Stimulated activated CD4-positive, alpha-beta T cell treated with anti-CD3 and anti-CD28 coated beads, Interleukin-15, amount 100 ng/mL, for 48 hours (primary cell): Measurements from ENCODE around the gene DOCK1.

Experiments
- DNase-seq, 2 donors: peaks; one replicate each; pipeline ENCODE4 v3.0.0-alpha.2; 2020; ENCODE audit warnings: low read depth in 2 of 2

DOCK1 gene

DNA sequence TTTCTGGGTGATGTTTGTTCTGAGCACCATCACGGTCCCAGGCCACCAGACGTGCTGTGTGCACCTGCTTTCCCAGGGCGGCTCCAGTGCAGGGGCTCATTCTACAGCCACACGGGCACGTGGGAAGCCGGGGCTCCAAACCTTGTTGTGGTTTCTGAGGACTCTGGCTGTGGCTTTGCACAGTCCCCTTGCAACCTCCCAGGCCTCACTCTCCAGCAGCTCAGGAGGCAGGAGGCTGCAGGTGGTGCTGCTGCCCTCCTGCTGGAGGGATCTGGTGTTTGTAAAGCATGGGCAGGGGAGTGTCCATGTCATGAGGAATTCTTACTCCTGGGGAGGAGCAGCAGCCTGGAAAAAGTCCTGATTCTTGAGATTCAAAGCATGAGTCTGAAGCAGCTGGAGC lies 236.9 kb downstream of the DOCK1 start:
- DNase-seq = no peak

DNA sequence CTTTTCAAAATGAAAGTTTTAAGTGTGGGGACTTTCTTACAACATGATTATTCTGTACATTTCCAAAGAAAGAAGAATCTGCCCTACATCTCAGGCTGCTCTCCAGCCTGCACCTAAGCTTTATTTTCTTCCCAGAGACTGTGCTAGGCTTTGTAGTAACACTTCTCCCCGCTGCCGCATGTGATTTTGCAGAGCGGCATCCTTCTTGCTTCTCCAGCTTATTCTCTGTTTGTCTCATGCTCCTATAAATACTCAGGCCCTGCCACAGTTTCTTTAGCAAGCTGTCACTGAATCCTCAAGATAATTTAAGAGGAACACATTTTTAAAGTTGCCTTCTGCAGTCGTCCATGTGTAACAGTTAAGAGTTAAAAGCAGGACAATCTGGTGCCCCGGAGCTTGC lies 237.6 kb downstream of the DOCK1 start:
- no peak for DNase-seq

DNA sequence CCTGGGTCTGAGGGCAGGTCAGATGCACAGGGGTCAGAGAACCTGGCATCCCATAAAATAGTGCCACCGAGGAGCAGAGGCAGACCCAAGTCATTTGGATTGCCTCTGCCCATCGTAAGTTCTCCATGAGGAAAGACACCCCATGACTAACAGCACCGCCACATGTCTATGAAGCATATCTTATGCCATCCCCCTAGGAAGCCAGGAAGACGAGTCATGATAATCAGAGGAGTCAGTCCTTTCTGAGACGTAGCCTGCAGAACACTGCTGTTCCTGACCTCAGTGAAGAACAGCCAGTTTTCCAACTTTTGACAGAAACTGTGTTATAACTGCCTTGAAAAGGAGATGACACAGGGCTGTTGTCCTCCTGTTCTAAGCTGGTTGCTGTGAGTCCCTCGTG lies 239.9 kb downstream of the DOCK1 start:
- DNase-seq = no peak

DNA sequence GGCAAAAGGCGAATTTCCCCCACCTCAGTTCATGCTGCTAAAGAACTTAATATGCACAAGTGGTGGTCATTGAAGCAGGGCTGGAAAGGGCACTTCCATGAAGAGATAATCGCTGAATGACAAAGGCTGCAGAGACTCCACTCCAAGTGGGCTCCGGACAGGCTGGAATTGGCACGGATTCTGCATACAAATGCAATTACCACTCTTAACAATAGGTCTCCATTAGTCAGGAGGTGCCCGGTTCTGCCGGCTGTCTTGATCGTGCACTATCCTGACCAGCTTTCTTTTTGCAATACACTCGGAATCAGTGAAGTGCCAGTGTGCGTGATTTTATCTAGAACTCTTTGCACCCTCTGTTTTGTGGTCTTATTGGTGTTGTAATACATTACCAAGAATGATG lies 241.4 kb downstream of the DOCK1 start:
- no peak for DNase-seq

DNA sequence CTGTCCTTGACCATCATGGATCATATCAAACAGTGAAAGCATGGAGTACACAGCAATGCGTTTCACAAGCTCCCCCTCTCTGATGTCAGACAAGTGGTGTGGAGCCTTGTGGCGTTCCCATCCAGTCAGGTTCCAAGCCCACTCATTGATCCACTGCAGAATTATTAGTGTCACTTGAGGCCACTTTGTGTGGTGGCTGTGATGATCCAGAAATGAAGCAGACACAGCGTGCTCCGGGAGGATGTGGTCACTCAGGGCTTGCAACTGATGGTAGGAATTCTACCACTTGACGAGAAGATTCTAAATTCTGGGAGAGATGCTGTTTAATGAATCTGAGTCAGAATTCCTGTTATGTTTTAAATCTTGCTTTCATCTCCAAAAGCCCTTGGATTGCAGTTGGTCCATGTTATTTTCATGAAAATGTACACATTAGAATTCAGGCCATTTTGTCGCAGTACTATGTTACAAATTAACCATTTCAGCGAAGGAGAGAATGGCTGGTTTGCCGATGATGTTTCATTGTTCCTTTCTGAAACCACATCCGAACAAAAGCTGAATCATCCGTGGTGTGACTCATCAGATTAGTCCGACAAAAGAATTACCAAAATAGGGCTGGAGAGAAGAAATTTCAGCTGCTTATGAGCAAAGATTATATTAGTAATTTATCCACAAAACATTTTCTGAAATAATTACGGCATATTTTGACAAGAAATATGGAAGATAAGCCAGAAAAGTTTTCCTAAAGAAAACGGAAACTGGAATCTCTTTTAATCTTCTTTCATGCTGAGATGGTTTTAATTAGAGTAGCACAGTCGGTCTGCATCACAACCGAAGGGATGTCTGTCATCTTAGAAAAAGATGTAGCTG lies 243.1 kb downstream of the DOCK1 start:
- DNase-seq = no peak

DNA sequence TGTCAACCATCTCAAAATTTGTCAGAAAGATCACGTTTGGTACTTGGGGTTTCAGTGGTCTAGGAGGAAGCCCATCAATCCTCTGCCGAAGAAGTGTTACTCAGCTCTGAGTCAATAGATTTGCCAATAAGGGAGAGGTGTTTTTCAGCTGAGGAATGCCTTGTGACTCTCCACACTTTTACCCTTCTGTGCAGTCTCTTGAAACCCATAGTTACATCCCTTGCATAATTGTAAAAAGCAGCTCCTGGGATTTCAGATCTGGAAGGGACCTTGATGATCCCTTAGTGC lies 243.6 kb downstream of the DOCK1 start:
- DNase-seq = no peak

DNA sequence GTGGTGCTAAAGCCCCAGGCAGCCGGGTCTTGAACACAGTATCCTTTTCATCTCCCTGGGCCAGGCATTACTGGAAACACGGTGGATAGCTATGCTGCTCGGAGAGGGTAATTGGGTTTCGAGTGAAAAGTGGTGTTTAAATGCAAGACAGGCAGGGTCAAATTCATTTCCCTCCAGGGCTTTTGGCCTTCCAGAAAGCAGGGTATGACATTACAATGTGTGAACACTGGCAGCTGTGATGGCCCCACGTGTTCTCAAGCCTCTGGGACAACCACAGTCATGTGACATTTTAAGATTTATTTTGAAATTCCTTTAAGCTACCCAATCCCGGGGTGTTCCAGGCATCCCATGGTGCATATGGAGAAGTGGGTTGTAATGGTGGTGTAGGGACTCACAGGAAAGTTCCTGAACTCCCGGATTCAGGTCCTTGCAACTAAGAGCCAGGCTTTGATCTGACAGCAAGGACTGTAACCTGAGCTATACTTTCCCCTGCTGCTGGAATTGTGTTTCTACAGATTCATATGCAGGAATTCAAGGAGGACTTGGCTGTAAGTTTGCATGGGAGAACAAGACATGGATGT lies 244.4 kb downstream of the DOCK1 start:
- DNase-seq = no peak

DNA sequence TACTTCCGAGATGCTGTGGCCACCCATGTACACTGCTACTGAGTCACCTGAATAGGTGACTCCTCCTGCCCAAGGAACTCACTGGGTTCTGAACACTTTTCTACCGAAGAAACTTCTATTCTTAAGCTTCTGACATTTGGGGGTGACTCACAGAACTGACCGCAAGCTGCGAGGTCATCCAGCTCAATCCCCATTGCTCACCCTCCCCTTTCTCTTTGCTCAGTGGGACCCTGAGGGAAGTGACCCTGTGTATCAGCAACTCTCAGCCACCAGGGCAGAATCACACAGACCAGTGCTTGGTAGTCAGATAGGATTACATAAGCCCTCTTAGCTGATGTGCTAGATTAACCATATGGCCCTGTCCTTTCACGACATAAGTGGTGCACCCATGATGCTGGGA lies 244.9 kb downstream of the DOCK1 start:
- DNase-seq = no peak

DNA sequence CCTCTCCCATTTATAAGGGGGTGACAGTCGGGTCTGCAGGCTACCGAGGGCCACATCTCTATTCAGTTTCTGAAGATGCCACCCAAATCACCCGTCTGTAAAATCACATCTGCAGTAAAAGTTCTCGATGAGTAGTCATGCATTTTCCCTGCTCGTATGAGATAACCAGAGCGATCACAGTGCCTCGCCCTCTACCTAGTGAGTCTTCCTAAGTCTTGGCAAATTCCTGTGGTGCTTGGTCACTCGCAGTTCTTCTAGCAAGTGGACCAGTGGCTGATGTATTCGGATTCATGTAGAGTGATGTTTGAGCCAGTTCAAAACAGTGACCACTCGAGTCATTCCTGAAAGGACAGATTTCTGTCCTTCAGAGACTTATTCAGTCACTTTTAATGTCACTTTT lies 246.3 kb downstream of the DOCK1 start:
- no peak for DNase-seq

DNA sequence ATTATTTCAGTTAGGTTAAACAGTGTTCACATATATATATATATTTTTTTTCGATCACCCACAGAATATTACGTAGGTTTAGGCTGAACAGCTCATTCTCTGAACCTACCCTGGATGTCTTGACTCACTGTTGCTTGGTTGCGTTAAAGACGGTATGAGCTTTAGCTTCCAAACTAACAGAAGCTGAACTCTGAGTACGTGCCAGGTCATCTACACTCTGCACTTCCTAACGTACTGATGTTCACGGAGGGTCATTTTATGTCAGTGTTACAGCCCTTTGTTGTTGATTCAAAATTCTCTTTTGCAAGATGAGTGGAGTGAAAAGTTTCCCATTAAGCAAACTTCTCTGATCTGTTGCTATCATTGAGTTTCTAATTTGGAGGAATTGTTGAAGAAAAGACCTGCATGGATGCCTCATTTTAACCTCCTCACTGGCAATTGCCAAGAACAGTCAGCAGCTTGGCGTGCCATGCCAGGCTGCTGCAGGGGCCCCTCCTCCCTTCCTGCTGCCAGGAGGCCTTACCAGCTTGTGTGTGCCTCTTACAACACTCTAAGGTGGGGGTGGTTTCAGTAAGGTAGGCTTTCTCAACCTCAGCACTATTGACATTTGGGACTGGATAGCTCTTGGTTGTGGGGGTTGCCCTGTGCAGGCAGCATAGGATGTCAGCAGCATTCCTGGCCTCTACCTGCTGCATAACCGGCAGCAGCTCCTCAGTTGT lies 246.9 kb downstream of the DOCK1 start:
- DNase-seq = no peak

DNA sequence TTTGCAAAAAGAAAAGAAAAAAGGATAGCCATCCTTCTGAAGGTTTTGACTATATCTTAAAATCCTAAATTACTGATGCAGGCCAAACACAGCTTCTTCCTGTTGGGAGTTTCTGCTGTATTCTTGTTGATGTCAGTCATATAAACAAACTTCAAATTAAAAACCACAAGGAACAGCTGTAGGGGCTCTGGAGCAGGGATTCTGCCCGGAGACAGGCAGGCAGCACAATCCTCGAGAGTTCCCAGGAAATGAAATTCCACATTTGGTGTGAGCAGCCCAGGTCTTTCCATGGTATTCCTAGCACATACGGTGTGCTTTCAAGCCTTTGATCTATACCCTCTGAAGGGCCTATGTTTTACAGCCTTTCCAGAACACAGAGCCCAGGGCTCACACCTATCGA lies 248.0 kb downstream of the DOCK1 start:
- no peak for DNase-seq

DNA sequence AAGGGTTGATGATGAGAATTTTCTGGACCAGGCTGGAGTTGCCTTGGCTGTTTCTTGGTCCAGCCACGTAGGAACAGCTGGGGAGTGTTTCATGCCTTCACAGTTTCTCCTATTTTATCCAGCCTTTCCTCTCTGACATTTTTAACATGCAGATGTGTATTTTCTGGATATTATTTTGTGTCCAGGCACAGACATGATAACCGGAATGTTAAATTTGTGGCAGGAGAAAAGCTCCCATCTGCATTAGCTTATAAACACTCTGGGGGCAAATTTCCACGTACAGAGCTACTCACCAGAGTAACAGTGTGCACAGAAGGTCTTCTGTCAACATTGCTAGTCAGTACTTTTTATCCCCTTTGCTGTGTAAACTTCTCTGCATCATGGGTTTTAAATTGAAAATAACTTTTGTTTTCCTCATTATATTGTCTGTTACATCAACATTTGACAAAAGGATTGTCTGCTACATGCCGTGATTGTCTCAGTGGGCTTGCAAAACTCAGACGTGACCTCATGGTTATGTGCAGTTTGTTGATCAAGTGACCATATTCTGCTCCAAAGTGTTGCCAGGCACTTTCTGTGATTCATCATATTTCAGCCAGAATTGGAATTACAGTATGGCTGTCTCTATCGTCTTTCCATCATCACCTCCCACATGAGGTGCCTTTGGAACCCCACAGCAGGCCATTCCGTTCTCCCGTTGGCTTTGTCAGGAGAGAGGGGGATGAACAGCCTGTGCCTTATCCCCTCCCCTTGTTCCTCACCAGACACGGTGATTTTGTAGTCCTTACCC lies 249.8 kb downstream of the DOCK1 start:
- DNase-seq = no peak

DNA sequence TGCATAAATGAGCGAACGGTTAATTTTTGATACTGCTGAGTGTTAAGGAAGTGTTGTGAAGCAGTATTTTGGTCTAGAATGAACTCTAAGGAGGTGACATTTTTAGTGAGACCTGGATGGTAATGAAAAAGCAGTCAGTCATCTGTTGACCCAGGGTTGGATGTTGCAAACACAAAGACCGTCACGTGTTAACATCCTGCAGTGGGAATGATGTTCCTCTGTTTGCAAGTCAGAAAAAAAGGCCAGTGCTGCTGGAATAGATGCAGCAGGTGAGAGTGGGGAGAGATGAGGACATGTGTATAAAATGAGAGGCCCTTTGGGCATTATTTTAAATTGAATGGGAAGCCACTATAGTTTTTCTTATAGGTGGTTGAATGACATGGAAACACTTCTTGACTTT lies 251.9 kb downstream of the DOCK1 start:
- no peak for DNase-seq

DNA sequence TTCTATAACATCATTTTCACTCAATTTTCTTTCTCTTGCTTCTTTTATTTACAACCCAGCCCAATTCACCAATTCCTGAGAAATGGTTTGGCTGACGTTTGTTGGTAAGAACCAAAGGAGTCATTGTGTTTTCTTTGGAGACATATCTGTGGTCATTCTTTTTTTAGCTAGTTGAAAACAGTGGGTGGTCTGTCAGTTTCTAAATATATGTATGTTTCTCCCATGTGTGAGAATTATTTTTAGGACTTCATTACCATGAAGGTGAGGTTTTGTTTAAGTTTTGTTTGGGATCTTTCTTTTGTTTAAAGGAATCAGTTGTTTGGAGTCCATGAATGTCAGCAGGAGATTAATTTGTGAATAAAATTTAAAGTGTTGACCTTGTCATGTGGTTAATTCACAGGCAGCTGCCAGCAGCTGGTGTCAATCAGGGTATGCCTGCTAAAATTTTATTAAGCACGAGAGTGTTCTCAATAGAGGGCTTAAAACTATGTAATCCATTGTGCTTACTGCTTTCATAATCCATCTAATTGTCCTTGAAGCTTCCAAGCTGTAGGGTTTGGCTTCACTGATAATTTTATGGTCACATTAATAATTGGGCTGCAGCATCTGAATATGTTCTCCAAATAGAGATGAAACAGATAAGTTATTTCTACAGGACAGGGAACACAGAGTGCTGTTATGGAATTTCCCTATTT lies 252.4 kb downstream of the DOCK1 start:
- no peak for DNase-seq

DNA sequence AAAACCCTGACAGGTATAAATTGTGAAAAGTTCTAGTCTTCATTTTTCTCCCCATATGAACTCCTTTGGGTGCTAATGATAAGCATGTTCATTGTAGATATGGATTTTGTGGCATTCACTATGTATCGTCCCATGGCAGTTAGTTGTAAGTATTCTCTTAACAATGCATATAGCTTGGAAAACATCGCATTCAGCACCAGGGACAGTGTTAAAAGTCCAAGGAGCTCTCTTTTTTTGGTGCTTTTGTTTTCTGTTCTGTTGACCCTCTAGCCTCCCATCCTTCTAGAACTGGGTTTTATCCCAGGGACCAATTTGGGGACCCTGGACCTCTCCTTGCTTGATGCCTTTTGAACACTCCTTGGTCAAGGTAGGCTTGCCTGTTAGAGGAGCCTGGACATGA lies 253.4 kb downstream of the DOCK1 start:
- no peak for DNase-seq

DNA sequence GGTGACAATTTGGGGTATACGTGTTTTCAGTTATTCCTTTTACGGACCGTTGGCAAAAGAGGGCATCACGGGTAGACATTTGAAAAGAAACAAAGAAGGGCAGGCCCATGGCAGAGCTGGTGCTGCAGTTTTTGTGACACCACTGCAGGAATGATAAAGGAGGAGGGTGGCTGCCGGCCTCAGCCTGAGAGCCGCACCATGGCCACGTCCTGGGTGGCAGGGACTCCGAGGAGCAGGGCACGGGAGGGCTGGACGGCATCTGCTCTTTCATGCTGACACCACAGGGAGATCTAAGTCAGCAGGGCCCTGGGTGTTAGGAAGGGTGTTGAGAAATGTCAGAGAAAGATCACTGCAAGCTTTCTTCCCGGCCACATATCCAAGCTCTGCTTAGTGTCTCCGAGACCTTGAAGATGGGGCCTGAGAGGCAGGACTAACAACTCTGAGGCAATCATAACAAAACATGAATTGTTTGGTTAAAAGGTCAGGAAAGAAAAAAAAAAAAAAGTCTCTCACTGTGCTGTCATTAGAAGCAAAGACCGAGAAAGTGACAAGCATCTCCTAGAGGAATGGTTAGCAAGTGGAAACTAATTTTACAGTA lies 254.5 kb downstream of the DOCK1 start:
- no peak for DNase-seq

DNA sequence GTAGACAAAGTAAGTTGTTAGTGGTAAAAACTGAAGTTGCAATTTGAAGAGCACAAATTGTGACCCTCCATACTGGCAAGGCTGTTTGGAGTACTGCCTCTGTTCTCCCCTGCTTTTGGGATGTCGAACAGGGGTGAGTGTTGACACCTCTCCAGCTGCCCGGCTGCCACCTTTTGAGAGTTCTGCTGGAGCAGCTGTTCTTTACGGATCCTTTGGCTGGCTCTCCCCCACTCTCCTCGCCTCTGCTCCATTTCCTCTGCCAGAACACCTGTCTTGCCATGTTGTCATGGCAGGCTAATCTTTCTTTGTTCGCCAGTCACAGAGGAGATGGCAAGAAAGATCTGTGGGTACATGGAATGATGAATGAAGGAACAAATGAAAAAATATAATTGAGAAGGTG lies 256.3 kb downstream of the DOCK1 start:
- no peak for DNase-seq

DNA sequence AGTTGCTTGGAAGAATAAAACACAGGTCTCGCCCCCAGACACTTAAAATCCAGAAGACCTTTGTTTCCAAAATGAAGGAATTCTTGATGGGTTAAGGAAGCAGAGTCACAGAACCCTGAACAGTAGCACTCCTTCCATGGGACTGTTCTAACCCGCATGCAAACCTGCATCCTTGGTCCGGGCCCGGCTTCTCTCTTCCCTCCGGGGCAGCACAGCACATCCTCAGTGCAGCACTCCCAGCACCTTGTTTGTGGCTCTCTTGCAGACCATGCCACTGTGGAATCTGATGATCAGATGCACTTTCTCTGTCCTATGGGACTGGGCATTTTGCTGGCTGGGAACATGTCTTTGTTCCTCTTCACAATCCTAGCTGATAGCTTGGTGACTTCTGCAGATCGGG lies 257.6 kb downstream of the DOCK1 start:
- DNase-seq = no peak

DNA sequence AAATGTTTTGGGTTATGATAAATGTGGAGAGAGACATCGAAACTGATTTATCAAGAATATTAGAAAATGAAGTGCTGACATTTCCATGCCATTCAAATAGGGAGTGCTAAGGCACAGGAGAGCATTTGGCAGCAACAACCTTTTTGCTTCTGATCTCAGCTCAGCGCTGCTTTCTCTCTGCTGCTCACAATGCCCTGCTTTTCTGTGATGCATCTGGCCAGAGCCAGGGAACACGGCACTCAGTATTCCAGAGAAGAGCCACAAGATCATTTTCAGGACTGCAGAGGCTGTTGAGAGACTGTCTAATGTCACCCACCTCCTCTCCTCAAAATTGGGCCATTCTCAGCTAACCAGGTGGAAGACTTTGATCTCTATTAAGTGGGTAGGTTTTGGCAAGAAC lies 263.0 kb downstream of the DOCK1 start:
- no peak for DNase-seq

DNA sequence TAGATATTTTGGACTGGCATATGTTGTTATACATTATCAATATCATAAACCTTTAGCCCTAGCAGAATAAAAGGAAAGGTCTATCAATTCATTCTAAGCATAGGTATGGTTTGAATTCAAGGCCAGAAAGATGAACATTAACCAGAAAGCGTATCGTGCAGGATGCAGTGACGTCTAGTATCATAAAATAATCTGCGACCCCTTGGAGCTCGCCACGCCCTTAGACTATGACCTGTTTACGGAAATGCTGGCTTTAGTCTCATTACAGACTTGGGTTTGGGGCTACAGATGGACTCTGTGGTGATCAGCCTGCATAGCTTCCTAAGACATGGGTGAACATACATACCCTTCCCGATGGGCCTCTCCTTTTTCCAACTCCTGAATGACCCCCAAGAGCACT lies 269.6 kb downstream of the DOCK1 start:
- DNase-seq = no peak

DNA sequence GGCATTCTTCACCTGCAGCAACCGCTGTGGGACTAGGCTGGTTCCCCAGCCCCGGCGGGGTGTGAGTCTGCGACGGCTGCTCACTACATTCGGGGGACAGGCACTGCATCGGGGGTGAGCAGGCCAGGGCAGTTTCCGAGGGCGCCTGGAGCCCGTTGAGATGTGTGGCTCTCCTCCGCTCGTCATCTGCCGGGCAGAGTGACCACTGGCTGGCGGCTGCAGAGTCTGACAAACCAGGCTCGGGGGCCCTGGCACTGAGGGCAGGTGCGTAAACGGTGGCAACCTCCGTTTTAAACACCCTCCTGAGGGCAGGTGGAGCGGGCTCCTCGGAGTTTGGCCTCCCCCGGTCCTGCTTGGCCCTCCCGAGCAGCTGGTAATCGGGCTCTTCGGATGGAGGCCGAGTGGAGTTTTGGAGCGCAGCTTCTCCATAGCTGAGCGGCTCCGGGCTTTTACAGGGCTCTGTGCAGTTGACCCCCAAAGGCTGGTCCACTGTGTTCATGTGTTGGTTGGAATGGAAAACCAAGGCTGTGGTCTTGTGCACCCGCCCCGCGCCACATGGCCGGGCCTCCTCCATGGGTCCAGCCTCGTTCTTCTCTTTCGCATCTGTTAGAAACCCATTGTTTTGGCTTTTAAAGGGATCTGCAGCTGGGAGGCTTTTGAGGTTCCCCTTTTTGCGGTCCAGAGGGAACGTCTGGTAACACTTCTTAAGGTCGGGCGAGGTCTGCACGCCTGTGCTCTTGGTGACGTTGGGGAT lies 270.3 kb downstream of the DOCK1 start:
- no peak for DNase-seq
